ENCODE measurements around the gene ALDH3A2. TPM values are rescaled to one million over a fixed set of nuclear protein-coding genes. Genes with fewer than 3 reads are reported as not detected.
"Not testable (repeated sequence)": the region's sequence is repeated elsewhere in the genome, so short reads cannot be mapped to it uniquely, and the experiment has no call there.

ALDH3A2 gene
- total RNA-seq, 1 experiment from 2014 or later = 111 TPM

DNA sequence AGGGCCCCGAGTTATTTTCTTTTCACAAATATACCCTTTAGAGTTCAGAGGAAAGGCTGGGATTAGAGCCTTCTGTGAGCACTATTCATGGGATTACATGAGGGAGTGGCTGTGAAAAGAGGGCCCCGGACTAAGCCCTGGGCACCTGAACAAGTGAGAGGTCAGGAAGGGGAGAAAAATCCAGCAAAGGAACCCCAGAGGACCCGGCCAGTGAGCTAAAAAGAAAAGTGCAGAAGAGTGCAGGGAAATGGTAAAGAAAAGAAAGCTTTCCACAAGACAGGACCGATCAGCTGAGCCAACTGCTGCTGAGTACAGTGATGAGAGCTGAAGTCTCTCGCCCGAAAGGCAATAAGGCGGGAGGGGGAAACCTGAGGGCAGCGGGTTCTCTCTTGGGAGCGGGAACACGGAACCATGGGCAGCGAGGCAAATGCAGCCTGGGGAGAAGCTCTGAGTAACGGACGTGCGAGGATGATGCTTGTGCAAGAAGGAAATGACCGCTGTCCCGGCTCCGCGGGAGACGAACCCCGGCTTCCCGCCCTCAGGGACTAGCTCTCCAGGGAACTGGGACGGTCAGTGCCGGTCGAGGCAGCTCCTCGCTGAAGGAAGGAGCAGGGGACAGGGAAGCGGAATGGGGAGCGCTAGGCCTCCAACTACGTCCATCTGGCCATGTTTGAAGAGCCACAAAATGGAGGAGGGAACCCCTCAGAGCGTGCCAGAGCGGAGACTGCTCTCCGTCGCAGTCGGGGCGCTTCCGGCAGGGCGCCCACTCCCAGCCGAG is 665 bp upstream of the ALDH3A2 start:
- peak; percentile 81 for DNase-seq (ENCODE audit: low spot score)
- in situ Hi-C loops (cut with HindIII; ENCODE audit: low sequenced_read_pairs) = no loop called here

DNA sequence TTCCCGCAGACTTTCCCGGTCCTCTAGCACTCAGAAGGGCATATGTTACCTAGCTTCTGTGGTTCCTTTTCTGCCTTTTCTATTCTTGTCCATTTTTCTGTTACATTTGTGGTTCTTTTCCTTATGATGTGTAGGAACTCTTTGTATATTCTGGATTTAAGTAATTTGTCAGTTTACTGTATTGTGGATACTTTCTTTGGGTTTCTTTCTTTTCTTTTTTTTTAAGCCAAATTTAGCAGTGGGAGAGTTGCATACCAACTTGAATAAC is 657 bp downstream of the ALDH3A2 start:
- no peak for DNase-seq (ENCODE audit: low spot score)
- in situ Hi-C loops (cut with HindIII; ENCODE audit: low sequenced_read_pairs) = no loop called here

DNA sequence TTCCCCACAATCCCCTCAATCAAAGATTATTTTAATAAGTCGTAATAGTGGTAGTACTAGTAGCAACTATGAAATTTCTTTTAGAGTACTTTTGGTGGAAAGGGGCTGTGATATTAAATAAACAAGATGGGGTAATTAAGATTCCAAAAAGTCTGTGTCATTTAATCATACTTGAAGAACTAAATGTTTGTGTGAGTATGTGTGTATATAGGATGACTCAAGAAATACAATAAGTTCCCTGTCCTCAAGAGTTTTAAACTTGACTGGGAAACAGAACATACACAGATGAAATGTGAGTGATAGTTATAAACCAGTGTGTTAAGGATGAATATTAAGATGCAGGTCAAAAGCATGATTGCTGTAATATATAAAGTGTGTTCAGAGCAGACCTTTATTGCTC is 2.3 kb downstream of the ALDH3A2 start:
- no peak for DNase-seq (ENCODE audit: low spot score)
- in situ Hi-C loops (cut with HindIII; ENCODE audit: low sequenced_read_pairs) = no loop called here

DNA sequence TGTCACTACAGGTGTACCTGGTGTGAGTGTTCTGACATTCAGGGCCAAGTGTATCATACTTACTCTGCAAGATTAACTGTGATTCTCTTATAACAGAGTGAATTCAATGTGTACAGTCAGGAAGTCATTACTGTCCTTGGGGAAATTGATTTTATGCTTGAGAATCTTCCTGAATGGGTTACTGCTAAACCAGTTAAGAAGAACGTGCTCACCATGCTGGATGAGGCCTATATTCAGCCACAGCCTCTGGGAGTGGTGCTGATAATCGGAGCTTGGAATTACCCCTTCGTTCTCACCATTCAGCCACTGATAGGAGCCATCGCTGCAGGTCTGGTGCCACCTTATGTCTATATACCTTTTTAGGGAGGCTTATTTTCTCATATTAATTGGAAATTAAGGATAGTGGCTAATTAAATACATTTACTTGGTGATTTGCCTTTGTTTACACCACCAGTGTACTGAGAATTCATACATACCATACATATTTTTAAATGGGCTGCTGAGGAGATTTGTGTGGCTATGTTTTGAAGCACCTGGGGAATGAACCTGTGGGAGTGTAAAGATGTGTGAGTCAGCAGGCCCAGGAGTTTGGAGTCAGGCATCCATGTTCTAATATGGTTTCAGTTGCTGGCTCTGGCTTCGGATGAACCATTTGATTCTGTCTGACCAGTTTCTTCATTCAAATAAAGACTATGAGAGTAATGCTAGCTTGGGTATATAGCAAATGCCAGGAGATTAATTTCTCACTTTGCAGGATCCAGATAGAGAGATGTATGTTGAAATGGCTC is 3.1 kb downstream of the ALDH3A2 start:
- in situ Hi-C loops (cut with HindIII; ENCODE audit: low sequenced_read_pairs) = no loop called here
- peak; percentile 30 for DNase-seq (ENCODE audit: low spot score)

DNA sequence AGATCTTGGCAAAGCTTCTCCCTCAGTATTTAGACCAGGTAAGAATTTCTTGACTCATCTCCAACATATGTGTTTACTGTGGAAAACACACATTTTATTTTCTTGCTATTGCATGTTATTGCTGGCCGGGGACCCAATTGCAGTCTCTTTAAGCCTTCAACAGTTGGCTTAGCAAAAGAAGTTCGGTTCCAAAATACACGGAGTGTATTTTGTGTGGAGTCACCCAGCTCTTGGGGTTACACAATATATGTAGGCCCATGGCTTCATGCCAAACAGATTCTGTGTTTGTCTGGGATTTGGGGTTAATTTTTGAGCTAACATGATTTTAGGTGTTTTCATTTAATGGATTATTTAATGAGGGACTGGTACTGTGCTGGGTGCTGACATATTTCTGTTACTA is 4.0 kb downstream of the ALDH3A2 start:
- in situ Hi-C loops (cut with HindIII; ENCODE audit: low sequenced_read_pairs) = no loop called here

DNA sequence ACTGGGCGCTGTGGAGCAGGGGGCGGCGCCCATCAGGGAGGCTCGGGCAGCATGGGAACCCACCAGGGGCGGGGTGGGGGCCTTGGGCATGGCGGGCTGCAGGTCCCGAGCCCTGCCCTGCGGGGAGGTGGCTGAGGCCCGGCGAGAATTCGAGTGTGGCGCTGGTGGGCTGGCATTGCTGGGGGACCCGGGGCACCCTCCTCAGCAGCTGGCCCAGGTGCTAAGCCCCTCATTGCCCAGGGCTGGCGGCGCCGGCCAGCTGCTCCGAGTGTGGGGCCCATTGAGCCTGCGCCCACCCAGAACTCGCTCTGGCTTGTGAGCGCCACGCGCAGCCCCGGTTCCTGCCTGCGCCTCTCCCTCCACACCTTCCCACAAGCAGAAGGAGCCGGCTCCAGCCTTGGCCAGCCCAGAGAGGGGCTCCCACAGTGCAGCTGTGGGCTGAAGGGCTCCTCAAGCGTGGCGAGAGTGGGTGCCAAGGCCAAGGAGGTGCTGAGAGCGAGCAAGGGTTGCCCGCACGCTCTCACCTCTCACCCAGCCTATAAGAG is 5.9 kb downstream of the ALDH3A2 start:
- DNase-seq (ENCODE audit: low spot score) = no peak
- in situ Hi-C loops (cut with HindIII; ENCODE audit: low sequenced_read_pairs) = no loop called here

More for the DNA sequence above, 4.0 kb downstream of the ALDH3A2 start:
- DNase-seq (ENCODE audit: low spot score) = no peak

DNA sequence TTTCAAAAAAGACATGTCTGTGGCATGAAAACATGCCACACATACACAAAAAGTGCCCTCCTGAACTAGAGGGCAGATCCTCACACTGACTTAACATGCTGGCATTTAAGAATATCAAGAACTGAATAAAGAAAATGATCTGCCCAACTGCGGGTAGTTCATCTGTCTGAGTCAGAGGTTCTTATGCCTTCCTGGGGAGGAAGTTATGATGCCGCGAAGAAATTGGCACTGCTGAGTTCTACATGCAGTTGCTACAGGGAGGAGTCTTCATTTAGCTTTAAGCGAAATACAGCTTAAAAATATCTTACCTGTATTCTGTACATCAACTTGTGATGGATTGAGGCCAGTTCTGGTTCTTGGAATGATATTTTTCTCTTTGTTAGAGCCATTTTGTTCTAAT is 6.3 kb downstream of the ALDH3A2 start:
- in situ Hi-C loops (cut with HindIII; ENCODE audit: low sequenced_read_pairs) = no loop called here
- no peak for DNase-seq (ENCODE audit: low spot score)

DNA sequence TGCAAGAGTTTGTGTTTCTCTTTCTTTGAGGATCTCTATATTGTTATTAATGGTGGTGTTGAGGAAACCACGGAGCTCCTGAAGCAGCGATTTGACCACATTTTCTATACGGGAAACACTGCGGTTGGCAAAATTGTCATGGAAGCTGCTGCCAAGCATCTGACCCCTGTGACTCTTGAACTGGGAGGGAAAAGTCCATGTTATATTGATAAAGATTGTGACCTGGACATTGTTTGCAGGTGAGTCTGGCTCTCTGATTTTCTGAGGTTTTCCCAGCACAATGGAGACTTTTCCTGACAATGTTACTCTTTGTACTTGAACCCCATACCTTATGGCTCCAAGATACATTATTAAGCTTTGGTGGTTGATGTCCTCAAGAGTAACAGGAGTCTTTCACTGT is 7.8 kb downstream of the ALDH3A2 start:
- in situ Hi-C loops (cut with HindIII; ENCODE audit: low sequenced_read_pairs) = no loop called here

DNA sequence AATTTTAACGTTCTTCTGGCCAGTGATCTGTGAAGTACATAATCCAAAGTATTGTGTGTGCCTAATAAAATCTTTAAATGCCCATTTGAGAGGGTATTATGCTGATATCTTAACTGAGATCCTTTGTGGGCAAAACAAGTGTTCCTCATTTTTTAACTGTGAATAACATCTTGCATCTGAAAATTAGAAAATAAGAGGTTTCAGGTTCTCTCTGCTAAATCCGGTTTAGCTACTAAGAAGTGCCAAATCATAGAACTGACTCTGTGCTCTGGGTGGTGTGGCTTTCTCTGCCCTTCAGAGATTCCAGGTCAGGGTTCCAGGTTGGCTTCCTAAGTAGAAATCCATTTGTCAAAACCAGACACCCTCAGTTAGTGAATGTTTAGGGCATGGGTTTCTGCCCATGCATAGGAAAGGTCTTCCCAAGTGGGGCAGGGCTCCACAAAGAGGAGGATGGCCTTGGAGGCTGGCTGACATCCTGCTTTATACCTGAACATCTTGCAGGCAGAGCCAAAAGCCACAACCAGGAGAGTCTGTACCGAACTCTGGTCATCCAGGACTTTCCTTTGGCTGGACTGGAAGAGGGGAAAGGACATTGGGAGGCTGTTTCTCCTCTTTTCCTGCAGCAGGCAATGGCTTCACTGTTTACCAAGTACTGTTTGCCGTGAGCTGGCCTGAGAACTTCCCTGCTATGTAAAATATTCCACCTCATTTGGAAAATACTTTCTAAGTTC is 8.5 kb downstream of the ALDH3A2 start:
- DNase-seq (ENCODE audit: low spot score) = no peak
- in situ Hi-C loops (cut with HindIII; ENCODE audit: low sequenced_read_pairs) = no loop called here

More for the DNA sequence above, 7.8 kb downstream of the ALDH3A2 start:
- DNase-seq (ENCODE audit: low spot score) = no peak

DNA sequence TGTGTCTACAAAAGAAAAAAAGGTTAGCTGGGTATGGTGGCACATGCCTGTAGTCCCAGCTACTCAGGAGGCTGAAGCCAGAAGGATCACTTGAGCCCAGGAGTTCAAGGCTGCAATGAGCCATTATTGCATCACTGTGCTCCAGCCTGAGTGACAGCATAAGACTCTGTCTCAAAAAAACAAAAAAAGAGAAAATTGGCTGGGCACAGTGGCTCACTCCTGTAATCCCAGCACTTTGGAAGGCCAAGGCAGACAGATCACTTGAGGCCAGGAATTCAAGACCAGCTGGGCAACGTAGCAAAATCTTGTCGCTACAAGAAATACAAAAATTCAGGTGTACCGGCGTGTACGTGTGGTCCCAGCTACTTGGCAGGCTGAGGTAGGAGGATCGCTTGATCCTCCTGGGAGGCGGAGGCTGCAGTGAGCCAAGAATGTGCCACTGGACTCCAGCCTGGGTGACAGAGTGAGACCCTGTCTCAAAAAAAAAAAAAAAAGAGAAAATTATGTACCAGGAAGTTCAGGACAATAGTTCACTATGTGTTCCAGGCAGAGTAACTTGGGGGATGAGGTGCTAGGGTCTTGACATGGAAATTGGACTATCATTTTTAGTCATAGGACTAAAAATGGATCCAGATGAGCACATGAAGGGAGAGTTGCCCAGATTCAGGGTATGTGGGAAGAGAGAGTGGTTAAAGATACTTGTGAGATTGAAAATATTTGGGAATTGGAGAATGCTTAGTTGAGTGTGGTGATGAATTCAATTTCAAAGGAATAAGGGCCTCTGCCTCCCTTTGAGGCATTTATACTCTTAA is 11.0 kb downstream of the ALDH3A2 start:
- in situ Hi-C loops (cut with HindIII; ENCODE audit: low sequenced_read_pairs) = no loop called here

DNA sequence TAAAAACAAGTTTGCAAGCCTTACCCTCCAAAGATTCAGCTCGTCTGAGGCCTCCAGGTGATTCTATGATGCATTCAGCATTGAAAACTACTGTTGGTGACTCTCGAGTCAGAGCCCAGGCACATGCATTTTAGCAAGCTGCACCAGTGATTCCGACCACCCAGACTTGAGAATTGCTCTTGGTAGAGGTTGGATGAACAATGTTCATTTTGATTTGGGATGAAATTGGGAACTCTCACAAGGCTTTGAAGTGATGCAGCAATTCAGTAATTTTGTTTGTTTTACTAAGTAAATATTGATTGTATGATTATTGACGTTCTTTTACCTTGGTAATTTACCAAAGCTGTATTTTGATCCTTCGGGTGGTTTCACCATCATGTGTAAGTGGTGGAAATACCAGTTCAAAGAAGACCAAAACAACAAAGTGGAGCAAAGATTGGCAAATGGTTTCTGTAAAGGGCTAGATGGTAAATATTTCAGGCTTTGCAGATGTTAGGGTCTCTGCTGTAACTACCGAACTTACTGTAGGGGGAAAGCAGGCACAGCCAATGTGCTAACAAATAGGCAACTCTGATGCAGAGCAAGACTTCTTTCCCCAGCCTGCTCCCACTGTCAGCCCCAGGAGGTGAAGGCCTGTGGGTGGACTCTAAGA is 11.8 kb downstream of the ALDH3A2 start:
- in situ Hi-C loops (cut with HindIII; ENCODE audit: low sequenced_read_pairs) = no loop called here
- DNase-seq (ENCODE audit: low spot score) = no peak

More for the DNA sequence above, 11.0 kb downstream of the ALDH3A2 start:
- DNase-seq (ENCODE audit: low spot score) = no peak

DNA sequence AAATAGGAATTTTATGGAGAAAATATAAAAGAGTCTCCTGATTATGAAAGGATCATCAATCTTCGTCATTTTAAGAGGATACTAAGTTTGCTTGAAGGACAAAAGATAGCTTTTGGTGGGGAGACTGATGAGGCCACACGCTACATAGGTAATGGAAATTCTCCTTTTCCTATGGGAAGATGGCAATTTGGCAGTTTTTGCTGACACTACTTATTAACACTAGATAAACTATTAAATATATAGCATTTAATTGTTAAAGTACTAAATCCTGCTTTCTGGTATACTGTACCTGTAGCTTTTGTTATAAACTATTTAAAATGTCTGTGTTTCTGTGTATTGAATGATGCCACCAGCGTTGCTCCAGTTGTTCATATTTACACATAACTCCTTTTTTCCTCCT is 12.6 kb downstream of the ALDH3A2 start:
- in situ Hi-C loops (cut with HindIII; ENCODE audit: low sequenced_read_pairs) = no loop called here
- no peak for DNase-seq (ENCODE audit: low spot score)

DNA sequence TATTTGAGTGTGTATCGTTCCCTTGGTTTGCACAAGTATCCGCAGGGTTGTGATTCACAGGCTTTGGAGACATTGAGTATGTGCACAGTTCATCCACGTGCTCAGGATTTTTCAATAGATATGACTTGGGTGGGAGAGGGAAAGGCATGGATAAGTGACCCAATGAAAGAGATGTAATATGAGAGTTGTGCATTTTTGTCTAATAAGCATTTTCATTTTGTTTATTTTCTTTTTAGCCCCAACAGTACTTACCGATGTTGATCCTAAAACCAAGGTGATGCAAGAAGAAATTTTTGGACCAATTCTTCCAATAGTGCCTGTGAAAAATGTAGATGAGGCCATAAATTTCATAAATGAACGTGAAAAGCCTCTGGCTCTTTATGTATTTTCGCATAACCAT is 14.5 kb downstream of the ALDH3A2 start:
- in situ Hi-C loops (cut with HindIII; ENCODE audit: low sequenced_read_pairs) = no loop called here
- DNase-seq (ENCODE audit: low spot score) = no peak

DNA sequence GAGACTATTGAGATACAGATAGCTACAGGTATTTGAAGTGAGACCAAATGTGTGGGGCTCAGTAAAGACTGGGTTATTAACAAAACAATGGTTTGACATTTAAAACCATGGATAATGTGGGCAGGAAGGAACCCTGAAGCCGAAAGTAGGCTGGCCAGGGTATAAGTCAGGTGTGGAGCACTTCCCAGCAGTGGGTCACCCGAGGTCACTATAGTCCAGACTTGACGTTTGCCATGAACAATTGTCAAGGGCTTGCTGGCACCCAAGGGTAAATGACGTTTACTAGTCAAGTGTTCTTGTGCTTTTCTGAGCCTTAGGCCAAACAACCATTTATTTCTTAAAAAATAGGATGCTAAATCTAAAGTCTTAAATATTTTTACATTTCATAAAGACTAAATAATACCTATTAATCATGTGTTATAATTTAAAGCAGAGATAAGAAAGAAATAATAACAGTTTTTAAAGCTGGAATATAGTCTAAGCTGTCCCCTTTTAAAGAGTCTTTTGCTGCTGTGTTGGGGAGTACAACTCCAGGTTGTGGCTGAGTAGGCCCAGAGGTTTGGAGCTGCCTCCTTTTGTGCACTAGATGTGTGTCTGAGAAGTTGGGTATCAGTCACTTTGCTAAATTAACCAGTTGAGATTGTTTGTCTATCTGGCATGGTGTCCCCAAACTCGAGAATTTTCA is 15.7 kb downstream of the ALDH3A2 start:
- no peak for DNase-seq (ENCODE audit: low spot score)
- in situ Hi-C loops (cut with HindIII; ENCODE audit: low sequenced_read_pairs) = no loop called here

DNA sequence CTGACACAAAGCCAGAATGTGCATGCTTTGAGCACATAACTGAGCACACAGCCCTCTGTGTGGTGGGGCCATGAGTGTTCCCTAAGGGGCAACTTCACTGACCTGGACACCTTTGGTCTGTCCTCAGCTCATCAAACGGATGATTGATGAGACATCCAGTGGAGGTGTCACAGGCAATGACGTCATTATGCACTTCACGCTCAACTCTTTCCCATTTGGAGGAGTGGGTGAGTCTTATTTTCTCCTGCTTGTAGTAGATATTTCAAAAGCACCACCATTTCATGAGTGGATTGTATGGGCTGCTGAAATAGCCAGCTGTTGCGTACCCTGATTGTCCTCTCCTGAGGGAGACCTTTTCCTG is 16.2 kb downstream of the ALDH3A2 start:
- in situ Hi-C loops (cut with HindIII; ENCODE audit: low sequenced_read_pairs) = no loop called here
- no peak for DNase-seq (ENCODE audit: low spot score)

DNA sequence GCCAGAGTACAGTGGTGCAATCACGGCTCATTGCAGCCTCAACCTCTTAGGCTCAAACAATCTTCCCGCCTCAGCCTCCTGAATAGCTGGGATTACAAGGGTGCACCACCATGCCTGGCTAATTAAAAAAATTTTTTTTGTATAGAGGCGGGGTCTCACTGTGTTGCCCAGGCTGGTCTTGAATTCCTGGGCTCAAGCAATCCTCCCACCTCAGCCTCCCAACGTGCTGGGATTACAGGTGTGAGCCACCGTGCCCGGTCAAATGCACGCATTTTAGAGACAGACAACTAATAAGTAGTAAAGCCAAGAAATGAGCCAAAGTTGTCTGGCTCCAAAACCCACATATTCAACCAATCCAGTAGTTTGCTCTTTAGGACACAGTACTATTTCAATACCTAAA is 21.1 kb downstream of the ALDH3A2 start:
- in situ Hi-C loops (cut with HindIII; ENCODE audit: low sequenced_read_pairs); DNase-seq (ENCODE audit: low spot score): not testable (repeated sequence)

DNA sequence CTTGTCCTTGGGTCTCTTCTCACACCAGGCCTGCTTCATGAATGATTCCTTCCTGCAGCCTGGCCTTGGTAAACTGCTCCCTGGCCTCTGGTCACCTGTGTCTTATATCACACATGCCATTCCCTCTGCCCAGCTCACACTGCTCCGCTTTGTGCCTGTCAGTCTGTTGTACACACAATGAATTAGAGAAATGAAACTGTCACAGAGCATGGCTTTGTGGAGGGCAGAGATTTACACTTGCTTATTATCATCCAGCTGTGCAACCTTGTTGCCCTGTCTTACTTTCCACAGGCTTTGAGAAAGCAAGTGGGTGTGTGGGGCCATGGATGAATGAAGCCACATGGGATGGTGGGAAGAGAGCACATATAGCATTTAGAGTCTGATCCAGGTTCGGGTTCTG is 22.4 kb downstream of the ALDH3A2 start:
- DNase-seq (ENCODE audit: low spot score) = no peak
- in situ Hi-C loops (cut with HindIII; ENCODE audit: low sequenced_read_pairs) = no loop called here

DNA sequence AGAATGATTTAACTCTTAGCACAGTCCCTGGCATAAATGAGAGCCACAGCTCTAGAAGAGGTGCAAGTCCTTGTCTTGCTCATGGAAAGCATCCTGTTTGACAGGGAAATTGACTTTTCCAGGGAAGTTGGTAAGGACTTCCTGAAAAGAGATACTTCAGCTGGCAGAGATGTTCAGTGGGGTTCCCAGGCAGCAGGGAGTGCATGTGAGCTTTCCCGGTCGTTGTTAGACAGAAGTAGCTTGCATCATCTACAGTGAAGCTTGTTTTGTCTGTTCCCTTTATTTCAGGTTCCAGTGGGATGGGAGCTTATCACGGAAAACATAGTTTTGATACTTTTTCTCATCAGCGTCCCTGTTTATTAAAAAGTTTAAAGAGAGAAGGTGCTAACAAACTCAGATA is 22.9 kb downstream of the ALDH3A2 start:
- no peak for DNase-seq (ENCODE audit: low spot score)
- in situ Hi-C loops (cut with HindIII; ENCODE audit: low sequenced_read_pairs) = no loop called here
